Posterior cingulate gyrus (tissue), 11 donors: ENCODE measurements around the gene FBXW11.
"Not testable (repeated sequence)": the region's sequence is repeated elsewhere in the genome, so short reads cannot be mapped to it uniquely, and the experiment has no call there.

Source experiments
- DNase-seq, 10 donors: peaks; one replicate each; pipeline versions ENCODE4 v3.0.0 to v3.0.0-alpha.2; 2020 to 2021; ENCODE audit warnings: mixed read lengths in 3 of 10
- intact Hi-C: fragments of 100-400 bp; cut with DNase I; formaldehyde crosslinking; loops from one replicate; pipeline ENCODE4 v1.15.1; 2023

FBXW11 gene

DNA sequence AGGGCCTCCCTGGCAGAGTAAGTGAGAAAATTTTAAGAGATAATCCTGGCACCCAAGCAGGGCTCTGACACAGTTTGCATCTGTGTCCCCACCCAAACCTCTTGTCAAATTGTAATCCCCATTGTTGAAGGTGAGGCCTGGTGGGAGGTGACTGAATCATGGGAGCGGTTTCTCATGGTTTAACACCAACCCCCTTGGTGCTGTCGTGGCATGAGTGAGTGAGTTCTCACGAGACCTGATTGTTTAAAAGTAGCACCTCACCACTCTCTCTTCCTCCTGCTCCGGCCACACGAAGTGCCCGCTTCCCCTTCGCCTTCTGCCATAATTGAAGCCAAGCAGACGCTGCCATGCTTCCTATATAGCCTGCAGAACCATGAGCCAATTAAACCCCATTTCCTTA, 80.1 kb downstream of the FBXW11 start:
- DNase-seq = no peak
- intact Hi-C loops = no loop called here

DNA sequence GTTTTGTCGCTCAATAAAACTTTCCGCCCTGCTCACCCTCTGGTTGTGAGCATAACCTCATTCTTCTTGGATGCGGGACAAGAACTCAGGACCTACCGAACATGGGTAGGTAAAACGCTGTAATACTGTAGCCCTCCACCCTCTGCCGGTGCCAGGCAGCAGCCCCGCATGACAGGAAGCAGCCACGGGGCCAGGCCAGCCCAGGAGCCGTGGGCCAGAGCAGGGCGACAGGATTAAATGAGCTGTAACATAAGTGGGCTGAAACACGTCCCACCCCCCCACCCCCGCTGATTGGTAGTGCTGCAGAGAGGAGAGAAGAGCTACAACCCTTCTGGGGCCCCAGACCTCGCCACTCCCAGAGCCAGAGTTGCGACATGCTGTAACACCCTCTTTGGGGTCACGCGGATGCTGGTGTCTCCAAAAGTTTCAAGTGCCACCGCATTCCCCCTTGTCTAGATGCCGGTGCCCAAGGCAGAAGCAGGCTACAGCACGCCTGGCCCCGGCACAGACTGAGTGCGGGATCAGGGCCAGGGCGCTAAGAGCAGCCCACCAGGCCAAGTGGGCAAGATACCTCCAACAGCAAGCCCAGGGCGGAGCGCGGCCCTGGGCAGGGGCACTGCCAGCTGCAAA, 81.8 kb downstream of the FBXW11 start:
- intact Hi-C loops = no loop called here
- peak in 1 of 10 donors; percentile 60 for DNase-seq

DNA sequence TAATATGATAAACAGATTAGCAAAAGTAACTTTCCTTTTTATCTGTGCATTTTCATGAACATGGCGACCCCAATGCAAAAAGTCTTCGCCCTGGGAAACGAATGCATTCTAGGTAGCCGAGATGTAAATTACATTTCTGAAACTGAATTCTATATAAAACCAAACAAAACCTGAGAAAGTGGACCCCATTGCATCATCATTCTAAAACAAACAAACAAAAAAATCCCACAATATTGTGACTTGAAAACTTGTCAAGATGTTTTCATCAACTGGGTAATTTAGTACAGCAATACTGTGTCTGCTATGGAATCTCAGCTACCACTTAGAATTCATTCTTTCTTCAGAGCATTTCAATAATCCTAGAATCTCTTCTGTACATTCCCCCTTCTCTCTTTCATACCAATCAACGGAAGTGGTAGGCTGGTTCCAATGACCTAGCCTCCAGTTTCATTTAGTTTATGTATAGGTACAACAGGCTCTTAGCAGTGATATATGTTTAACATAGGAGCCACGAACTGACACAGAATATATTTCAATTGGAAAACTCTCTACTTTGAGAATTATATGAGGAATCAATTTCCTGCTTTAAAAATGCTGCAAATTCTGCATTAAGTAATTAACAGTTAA, 85.6 kb downstream of the FBXW11 start:
- intact Hi-C loops = no loop called here
- no peak for DNase-seq

DNA sequence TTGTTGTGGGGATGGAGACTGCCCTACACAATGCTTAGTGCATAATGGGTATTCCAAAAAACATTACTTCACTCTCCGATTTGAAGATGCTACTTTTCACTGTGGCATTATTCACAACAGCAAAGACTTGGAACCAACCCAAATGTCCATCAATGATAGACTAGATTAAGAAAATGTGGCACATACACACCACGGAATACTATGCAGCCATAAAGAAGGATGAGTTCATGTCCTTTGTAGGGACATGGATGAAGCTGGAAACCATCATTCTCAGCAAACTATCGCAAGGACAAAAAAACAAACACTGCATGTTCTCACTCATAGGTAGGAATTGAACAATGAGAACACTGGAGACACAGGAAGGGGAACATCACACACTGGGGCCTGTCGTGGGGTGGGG, 90.7 kb downstream of the FBXW11 start:
- DNase-seq, intact Hi-C loops: not testable (repeated sequence)

DNA sequence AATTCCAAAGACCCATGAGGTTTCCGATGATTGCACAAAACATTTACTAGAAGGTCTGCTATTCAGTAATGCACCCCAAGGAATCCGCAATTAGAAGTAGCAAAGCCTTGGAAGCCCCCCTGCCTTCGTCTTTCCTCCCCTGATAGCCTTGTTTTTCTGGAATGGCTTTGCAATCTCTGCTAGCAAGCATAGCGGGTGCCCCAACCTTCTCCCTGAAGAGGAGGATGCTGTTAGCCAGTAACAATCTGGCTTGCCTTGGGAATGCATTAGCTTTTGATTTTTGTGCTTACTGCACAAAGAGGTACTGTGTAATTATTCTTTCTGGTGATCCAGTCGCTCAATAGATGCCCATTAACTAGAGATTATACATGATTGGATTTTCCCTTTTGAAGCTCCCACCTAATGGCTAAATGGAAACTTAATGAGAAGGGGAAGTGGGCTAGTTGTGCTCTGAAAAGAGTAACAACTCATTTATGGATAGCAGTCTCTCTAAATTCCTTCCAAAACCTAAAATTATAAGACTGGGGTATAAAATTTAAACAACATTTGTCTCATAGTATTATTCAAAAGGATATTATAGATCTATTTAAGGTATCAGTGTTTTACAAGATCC, 91.6 kb downstream of the FBXW11 start:
- DNase-seq = no peak
- intact Hi-C loops = loop anchor here (5.0 kb wide), 2 partner anchors 92 to 272 kb away; partner anchors contain the start of genes FBXW11 and STK10

DNA sequence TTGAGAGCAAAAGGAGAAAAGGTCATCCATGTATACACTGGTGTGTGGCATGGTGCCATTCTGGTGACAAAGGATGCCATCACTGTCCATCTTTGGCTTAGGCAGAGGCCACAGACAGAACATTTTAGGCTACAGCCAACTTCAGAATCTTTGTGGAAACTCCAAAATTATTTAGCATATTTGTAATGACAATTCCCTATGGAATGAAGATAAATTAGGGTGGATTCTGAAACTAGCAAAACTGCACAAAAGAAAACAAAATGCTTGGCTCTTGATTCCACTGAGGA, 92.5 kb downstream of the FBXW11 start:
- intact Hi-C loops = loop anchor here (5.0 kb wide), 2 partner anchors 93 to 273 kb away; partner anchors contain the start of genes FBXW11 and STK10
- no peak for DNase-seq

DNA sequence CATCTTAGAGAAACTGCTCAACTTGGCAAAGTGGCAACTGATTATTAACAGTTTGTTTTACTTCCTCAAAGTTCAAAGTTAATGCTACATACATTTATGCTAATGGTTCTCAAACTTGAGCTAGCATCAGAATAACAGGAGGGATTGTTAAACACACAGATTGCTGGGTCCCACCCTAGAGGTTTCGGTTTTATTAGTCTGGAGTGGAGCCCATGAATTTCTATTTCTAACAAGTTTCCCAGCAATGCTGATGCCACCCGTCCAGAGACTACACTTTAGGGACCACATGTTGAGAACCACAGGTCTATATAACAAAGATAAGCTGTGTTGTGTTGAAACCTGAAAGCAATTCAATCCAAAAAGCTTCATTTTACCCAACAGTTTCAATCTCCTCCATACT, 95.3 kb downstream of the FBXW11 start:
- intact Hi-C loops = loop anchor here (5.0 kb wide), 2 partner anchors 96 to 276 kb away; partner anchors contain the start of genes FBXW11 and STK10
- no peak for DNase-seq

DNA sequence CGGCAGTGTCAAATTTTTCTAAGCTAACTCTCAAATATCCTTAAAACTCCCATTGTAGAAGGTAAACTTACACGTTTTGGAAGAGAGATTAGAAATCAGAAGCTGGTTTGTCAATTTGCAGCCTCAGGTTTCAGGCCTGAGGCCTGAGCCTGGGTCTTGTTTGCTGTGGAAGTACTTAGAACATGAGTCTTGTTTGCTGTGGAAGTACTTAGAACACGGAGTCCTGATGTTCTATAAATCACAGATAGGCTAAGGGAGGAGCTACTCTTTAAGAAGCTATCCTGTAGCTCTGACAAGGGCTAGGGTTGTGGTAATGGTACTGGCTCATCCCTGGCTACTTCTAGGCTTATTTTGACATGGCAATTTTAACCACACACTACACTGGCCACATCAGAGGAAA, 97.8 kb downstream of the FBXW11 start:
- no peak for DNase-seq
- intact Hi-C loops = no loop called here

DNA sequence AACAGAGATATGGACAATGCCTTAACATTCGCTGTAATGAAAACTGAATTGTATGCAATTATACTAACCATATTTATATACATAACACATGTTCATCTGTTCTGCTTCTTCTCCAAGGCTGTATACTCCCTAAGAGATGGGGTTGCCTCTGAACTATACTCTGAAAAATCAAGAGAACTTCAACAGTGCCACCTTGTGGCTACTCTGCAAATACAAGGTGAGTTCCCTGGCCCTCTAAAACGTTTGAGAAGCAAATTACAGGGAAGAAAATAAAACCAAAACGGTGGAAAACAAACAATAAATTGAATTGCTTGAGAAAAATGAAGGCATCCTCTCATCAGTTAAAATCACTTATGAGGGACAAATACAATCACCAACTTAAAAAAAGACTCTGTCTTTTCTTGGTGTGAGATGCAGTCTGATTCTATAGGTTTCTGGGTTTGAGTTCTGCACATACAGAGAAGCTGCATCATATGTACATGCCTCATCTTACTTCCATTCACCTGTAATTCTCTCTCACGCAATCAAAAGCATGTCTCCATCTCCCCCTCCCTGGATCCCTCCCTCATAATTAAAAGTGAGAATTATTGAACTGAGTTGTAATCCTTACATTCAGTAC, 98.6 kb downstream of the FBXW11 start:
- intact Hi-C loops = loop anchor here (2.0 kb wide), 1 partner anchor 489 kb away; the partner anchor contains the start of gene FGF18
- DNase-seq = peak in 3 of 10 donors; percentile 17 to 33 (median 31)

DNA sequence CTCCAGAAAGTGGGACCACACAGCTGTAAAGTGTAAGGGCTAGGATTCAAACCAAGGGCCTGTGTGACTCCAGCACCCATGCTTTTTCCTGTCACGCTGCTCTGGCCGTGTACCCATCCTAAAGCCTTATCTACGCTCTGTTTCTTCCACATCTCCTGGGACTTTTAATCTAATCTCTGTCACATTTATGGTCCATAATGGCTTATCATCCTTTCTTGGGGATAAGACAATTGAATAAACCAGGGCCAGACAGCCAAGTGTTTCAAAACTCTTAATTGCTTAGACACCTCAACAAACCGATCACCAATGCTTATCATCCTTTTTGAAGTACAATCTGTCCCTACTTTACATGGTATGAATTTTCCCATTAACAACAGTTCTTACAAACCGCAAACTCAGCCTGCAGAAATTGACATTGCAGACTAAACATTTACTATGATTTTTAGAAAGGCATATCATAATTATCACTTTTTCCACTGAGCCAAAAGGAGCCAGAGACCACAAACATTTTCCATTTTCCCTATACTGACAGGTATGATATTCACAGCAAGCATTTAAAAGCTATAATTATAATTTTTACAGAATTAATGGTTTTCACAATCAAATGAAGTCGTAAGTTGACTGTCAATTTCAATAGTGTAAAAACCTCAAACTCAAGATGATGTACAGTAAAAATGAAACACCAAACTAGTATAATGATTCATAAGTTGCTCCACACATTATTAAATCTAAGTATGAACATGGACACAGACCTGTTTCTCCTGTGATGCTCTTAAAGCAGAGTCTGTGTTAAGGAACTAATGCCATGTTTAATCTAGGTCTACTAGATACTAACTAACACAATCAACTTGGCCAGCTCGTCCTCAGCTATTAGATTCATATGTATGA, 99.5 kb downstream of the FBXW11 start:
- intact Hi-C loops = loop anchor here (2.0 kb wide), 1 partner anchor 488 kb away; the partner anchor contains the start of gene FGF18
- DNase-seq = no peak

DNA sequence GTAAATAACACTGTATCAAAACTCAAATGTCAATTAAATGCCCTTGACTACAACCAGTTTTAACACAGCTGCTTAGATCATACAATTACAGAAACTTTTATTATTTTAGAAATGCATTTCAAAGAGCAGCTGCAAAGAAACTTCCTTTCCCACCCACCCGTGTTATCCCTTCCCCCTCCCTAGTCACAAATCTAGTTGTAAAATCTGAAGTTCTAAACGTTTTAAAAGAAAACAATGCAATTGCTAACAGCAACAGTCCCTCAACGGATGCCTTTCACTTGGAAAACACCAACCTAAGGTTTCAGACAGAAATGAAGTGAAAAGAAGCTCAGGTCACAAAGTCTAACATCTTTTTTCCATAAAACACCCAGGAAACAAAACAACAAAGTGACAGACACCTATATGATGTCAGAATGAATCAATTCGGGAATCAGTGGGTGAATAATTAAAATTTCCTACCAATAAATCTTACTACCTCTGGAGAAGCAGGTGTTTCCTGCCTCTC, 100.3 kb downstream of the FBXW11 start:
- no peak for DNase-seq
- intact Hi-C loops = loop anchor here (2.0 kb wide), 1 partner anchor 487 kb away; the partner anchor contains the start of gene FGF18

DNA sequence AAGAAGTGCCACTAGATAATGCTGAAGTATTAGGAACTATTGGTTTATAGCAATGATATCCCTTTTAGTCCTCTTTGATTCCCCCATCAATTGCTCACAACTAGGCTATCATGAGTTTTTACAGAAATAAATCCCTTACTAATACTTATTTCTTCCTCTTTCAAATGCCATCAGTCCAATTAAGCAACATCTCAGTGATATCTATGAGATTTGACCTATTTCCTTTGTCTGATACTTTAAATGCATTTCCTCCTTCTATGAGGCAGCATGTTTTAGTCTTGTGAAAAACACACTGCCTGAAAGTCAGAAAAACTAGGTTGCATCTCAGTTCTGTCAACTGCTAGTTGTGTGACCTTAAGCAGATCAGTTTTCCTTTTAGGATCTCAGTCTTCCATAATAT, 101.6 kb downstream of the FBXW11 start:
- DNase-seq = no peak
- intact Hi-C loops = no loop called here

DNA sequence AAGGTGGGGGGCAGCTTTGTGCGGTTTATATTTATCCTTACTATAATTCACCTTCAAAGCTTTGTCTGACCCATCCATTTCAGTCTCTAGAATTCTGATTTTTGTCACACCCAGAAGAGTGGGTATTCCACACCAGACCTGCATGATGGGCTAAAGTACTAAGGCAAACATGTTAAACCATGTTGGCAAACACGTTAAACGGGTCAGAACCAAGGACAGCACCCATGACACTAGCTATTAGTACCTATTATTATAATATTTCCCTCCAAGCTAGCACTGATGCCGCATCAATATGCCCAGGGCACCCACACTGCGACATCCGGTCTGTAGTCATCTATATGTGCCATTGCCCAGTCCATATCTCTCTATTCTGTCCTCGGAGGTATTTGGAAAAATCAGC, 104.7 kb downstream of the FBXW11 start:
- intact Hi-C loops = no loop called here
- DNase-seq = no peak

DNA sequence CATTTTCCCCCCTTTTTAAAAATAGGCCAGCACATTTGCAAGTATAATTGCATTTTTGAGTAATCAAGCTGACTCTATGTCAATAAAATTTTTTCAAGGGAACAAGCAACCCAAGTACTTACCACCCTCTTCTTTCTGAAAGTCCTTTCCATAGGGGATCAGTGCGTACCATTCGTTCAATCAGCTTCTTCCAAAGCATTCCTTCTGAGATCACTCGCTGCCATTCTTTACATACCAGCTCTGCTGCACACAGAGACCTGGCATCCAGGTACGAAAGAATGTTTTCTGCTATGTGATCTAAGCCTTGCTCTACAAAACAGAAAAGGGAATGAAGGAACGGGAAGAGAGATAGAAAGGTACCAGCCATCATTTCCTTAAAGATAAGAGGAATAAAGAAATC, 106.6 kb downstream of the FBXW11 start:
- intact Hi-C loops = no loop called here
- no peak for DNase-seq

DNA sequence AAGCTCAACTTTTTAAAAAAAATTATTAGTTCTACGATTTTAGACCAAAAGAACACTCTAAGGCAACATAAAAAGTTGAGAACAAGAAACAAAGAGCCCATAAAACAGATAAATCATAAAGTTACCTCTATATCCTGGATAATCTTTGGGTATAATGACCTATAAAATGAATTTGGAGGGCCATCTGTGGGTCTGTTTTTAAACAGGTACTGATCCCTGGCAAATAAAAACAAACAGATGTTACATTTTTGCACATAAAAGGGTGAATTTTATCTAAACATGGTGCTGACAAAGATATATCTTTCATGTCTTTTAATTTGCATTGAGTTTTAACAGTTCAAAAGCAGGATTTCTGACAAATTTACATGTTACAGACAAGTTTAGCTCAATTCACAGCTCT, 107.6 kb downstream of the FBXW11 start:
- DNase-seq = no peak
- intact Hi-C loops = no loop called here

DNA sequence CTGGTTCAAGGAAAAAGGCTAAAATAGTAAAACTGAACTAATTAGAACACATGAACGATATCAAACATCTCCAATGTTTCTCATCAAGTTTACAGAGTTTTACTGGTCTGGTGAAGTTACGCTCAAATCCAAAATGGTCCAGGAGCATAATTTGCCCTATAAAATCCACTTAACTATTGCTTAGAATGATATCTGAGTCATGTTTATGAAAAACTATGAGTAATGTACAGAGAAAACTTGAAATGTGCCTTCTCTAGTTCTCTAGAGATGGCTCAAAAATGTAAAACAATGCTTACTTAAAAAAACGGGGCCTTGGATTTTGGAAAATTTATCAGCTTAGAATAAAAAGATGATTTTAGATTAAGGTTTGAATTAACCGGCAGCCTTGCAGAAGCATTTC, 108.1 kb downstream of the FBXW11 start:
- intact Hi-C loops = no loop called here
- DNase-seq = no peak

DNA sequence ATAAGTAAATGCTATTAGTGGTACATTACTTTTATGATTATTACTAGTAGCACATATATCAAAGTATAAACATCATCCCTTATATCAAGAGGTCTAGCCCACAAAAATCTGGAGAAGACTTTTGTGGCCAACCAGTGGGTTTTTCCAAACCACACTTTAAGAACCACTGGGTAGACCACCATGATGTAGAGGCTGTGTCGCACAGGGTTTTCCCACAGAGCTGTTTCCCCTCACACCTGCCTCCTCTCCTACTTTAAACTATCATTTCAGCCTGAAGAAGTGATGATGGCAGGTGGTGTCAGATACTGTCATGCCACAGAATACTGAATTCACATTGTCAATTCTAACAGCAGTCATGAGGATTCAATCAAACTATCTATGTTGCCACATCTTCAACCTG, 109.2 kb downstream of the FBXW11 start:
- intact Hi-C loops = no loop called here
- no peak for DNase-seq

DNA sequence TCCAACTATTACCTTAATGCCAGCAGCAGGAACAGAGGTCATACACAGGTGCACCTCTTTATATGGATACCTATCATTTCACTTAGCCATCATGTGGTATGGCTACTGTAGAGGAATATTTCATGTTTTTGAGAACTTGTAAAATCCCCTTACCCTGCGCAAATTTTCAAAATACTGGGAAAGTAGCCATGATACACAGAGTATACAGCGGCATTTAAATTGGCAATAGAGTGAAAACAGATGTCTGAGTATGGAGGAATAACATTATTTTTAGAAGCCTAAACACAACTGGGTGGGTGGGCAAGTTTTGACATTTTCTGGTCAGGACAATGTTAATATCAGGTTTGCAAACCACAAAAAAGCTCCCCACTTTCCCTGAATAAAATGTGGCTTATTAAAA, 111.4 kb downstream of the FBXW11 start:
- intact Hi-C loops = no loop called here
- DNase-seq = no peak

DNA sequence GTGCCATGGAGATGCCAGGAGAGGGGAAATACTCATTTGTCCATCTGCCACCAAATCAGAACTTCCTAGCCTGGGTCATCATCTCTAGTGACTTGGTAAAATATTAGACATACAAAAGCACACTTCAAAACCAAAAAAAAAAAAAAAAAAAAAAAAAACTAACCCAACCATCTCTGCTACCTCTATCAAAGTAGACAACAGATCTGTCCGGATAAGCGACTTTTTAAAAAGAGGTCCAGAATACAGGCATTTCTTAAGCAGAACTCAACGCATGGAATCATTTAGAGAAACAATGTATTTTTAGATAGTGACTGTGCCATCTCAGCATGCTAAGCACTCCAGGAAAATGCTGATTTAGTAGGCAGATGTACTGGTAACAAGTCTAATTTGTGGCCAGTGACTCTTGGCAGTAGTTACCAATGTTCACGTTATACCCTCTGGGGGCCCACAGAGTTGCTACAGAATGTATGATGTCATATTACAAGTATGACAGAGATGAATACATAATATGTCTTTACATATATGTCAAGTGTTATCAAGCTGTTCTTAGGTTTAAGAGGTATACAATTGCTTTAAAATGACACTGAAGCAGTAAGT, 113.0 kb downstream of the FBXW11 start:
- intact Hi-C loops = no loop called here
- DNase-seq = no peak

DNA sequence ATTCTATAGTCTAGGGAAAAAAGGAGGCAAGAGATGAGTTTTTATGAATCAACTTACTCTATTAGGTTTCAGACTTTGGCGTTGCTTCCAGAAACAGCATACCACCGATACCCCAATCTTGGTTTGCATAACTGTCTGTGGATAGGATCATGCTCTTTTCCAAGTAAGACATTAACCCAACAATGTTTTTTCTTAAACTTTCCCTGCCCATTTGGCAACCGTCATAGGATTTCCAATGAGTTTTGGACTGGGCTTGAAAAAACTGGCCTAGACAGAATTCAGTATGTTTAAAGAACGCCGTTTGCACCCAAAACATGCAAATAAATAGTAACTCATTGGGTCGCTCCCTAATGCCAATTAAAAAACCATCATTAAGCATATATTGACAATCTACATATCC, 114.8 kb downstream of the FBXW11 start:
- DNase-seq = no peak
- intact Hi-C loops = no loop called here
